NCI-H1694 (cell line): ENCODE data around the gene ZBTB47.

Experiments used
- DNase-seq: peaks from one replicate; lab custom pipeline; 2025; lab: John Stamatoyannopoulos, UW

ZBTB47 gene

GRCh38 chr3:42653560-42654330 is at the start of gene ZBTB47:
Gene ZBTB47, plus strand, starts transcription at chr3:42653697. Its CDS starts 4,659 bp downstream, at chr3:42658356.
- no peak for DNase-seq

GRCh38 chr3:42605546-42606173 is 47.8 kb upstream of the ZBTB47 start:
- DNase-seq = no peak

GRCh38 chr3:42608581-42608980 is 44.9 kb upstream of the ZBTB47 start:
- DNase-seq = no peak

GRCh38 chr3:42610976-42611375 is 42.5 kb upstream of the ZBTB47 start:
- no peak for DNase-seq

- DNase-seq = no peak
Measured at GRCh38 chr3:42612217-42612616, 41.3 kb upstream of the ZBTB47 start.

GRCh38 chr3:42612928-42613327 is 40.6 kb upstream of the ZBTB47 start:
- no peak for DNase-seq

- no peak for DNase-seq
Measured at GRCh38 chr3:42613462-42613861, 40.0 kb upstream of the ZBTB47 start.

GRCh38 chr3:42631620-42632019 is 21.9 kb upstream of the ZBTB47 start:
- no peak for DNase-seq

- no peak for DNase-seq
Measured at GRCh38 chr3:42632146-42632545, 21.4 kb upstream of the ZBTB47 start.

GRCh38 chr3:42633544-42633943 is 20.0 kb upstream of the ZBTB47 start:
- DNase-seq = no peak

GRCh38 chr3:42635111-42635510 is 18.4 kb upstream of the ZBTB47 start:
- no peak for DNase-seq

GRCh38 chr3:42637001-42637400 is 16.5 kb upstream of the ZBTB47 start:
- DNase-seq = no peak

GRCh38 chr3:42638339-42638842 is 15.1 kb upstream of the ZBTB47 start:
- no peak for DNase-seq

- no peak for DNase-seq
Measured at GRCh38 chr3:42639192-42639591, 14.3 kb upstream of the ZBTB47 start.

- no peak for DNase-seq
Measured at GRCh38 chr3:42640129-42640528, 13.4 kb upstream of the ZBTB47 start.

GRCh38 chr3:42640771-42641370 is 12.6 kb upstream of the ZBTB47 start:
- DNase-seq = no peak

GRCh38 chr3:42647821-42648459 is 5.6 kb upstream of the ZBTB47 start:
- DNase-seq = no peak

GRCh38 chr3:42649006-42649405 is 4.5 kb upstream of the ZBTB47 start:
- no peak for DNase-seq

- no peak for DNase-seq
Measured at GRCh38 chr3:42649783-42650182, 3.7 kb upstream of the ZBTB47 start.

- no peak for DNase-seq
Measured at GRCh38 chr3:42651248-42652091, 2.0 kb upstream of the ZBTB47 start.

GRCh38 chr3:42652251-42652610 is 1.3 kb upstream of the ZBTB47 start:
- no peak for DNase-seq
